Measurements from ENCODE around the gene SHC3.

SHC3 gene

DNA sequence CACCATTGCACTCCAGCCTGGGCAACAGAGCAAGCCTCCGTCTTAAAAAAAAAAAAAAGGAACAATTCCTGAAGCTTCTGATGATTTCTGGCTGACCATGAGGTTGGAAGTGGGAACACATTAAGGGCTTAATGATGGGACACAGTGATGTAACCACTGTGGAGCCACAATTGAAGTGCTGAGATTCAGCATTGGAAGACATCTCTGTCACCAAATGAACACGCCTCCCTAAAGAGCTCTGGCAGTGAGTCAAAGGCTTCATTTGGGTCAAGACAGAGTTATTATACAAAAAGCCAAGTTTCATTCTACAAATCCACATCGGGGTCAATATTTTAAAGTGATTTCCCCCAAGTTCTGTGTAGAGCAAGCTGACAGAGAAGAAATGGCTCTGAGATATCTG is 191.8 kb downstream of the SHC3 start:
- DNase-seq (ENCODE audit: low read depth in 2 of 2), result no peak

DNA sequence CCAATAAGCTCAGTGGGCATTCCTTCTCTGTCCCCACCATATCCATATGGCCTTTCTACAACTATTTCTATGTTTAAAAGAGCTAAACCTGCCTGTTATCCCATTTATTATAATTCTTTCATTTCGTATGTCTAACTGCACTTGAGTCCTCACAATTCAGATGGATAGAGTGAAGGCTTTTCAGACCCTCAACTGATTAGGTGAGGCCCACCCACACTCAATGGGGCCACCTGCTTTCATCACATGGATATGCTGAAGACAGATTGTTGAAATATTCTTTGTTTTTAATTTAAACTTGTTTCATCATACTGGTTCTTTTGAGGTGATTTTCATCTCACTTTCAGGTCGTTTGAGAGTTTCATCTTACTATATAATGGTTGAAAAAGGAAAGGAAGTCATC is 193.0 kb downstream of the SHC3 start:
- no peak for DNase-seq (ENCODE audit: low read depth in 2 of 2)

DNA sequence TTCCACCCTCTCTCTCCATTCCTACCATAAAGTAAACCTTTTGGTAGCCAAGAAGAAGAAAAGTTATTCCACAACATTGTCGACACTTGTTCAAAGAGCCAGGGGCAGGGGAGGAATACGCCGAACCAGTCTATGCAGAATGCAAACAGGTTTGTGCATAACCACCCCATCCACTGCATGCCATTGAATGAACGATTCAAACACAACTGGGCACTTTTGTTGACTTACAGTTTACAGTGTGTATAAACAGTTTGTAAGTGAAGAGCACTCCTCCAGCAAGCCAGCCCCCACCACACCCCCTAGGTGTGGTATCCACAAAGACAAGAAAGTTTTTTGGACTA is 194.1 kb downstream of the SHC3 start:
- DNase-seq (ENCODE audit: low read depth in 2 of 2), result no peak

DNA sequence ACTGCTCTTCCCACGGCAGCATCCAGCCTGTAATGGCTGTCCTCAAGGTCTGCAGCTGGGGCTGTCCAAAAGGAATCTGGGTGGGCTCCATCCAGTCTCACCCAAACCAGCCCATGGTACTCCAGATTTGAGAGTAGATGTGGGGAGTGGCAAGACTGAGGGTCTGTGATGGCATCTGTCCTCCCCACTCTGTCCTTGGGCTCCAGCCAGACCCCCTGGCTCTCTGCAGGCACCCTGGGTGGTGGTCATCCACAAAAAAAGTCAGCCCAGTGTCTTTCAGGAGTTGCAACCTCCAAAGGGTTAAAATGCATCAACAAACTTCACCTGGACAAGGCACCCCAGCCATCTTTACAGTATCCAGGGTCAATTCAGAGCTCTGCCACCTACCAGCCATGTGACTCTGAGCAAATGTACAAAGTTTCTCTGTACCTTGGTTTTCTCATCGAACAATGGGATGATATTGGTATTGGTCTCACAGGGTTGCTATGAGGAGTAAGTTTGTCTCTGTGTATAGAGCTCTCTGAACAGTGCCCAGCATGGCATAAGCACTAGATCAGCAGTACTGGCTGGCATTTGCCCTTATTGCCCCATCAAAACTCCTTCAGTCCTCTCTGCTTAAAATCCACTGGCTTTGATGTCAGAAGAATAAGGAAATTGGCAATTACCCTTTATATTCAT is 194.6 kb downstream of the SHC3 start:
- DNase-seq (ENCODE audit: low read depth in 2 of 2), result no peak

DNA sequence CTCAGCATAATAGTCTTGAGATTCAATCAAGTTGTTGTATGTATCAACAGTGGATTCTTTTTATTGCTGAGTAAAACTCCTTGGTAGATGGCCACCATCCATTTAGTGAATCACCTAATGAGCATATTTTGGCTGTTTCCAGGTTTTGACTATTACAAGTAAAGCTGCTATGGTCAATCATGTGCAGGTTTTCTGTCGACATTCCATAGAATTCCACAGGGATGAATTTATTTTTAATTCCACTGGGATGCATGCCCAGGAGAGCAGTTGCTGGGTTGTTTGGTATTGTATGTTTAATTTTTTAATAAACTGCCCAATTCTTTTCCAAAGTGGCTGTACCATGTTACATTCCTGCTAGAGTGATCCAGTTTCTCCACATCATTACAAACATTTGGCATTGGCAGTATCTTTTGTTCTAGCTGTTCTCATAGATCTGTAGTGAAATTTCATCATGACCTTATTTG is 197.8 kb downstream of the SHC3 start:
- DNase-seq (ENCODE audit: low read depth in 2 of 2), result no peak

DNA sequence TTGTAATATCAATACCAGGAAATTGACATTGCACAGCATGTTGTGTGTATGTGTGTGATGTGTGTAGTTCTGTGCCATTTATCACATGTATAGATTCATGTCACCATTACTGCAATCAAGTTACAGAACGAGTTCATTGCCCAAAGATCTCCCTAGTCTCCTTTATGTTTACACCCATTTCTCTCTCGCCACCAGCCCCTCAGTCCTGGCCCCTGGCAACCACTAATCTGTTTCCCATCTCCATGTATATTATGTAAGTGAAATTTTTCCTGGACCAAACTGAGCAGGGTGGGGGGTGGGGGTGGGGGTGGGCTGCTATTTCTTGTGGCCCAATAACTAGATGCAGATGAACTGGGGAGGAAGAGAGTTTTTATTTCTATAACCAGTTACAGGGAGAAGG is 198.8 kb downstream of the SHC3 start:
- no peak for DNase-seq (ENCODE audit: low read depth in 2 of 2)

DNA sequence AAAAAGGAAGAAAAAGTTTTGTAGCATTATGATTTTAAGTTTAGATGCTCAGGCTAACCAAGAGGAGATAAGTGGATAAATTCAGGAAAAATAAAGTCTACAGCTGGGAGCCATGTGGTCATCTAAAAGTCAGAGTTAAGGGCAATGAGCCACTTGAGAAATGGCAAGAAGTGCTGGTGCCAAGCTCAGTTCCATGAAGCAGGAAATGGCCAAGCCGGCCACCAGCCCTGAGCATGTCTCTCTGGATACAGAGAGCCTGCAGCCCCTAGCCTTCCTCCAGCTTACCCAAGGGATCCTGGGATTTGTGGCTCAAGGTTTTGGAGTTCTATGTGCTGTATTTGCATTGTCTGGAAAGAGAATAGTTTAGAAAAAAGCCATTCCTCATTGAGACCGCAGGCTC is 199.6 kb downstream of the SHC3 start:
- DNase-seq (ENCODE audit: low read depth in 2 of 2), result no peak

DNA sequence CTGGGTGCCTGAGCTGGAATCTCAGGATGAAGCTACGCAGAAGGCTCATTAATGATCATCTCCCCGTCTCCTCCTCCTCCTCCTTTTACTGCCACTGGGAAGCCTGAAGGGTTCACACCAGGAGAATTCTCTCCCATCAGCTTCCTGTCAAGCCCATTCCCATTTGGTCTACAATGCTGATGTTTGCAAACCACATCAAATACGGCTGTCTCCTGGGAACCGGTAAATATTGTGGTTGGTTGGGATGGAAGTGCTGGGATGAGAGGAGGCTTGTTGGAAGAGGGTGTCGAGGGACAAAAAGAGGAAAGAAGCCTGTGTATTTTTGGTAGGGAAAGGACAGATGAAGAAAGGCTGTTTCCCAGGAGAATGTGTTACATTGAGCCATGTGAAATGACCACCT is 200.6 kb downstream of the SHC3 start:
- no peak for DNase-seq (ENCODE audit: low read depth in 2 of 2)

DNA sequence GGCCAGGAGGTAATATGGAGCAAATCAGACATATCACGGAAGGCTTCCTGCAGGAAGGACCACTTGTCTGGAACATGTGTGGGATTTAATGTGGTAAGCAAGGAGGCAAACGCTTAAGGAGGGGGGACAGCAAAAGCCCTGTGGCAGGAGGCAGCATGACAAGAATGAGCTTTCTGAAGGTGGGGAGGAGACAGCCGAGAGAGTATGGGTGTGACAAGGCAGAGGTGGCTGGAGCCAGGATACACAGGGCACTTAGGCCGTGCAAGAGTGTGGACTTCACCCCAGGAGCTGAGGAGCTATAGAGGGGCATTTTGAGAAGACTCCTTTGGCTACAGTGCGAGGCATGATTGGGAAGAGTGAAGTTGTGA is 201.7 kb downstream of the SHC3 start:
- DNase-seq (ENCODE audit: low read depth in 2 of 2), result no peak

DNA sequence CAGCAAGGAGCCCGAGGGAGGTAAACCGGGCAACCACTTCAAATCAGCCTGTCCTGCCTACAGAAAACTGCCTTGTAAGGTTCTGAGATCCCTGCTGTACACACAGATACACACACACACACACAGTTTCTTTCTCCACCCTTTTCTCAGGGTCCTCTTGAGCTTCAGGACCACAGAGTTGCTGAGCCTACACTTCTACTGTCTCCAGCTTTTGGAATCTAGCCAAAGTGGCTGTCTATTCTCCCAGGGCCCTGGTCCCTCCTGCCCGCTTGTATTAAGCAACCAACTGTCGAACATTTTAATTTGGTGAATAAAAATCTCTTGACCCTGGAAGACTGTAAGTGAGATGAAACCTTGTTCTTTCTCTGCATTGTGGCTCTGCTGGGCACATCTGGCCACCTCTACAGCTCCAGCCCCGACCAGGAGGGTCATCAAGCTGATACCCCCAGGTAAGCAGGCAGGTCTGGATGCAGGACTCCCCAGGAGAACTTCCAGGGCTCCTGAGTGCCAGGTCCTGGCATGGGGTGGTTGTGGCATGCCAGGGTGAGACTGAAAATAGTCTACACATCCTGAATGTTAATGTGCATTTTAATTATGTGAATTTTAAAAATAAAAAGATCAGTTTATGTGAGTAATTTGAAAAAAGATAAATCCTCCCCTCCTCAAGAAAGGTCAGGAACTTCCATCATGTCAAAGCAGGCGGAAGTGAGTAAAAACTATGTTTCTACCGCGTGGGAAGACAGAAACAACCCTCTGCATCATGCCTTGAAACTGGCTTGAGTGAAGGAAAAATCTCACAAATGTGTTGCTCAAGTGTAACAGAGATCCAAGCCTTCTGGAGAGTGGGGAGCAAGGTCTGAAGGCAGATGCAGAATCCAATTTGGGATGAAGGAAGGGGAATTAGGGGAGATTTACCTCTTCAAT is 202.4 kb downstream of the SHC3 start:
- DNase-seq (ENCODE audit: low read depth in 2 of 2), result no peak

DNA sequence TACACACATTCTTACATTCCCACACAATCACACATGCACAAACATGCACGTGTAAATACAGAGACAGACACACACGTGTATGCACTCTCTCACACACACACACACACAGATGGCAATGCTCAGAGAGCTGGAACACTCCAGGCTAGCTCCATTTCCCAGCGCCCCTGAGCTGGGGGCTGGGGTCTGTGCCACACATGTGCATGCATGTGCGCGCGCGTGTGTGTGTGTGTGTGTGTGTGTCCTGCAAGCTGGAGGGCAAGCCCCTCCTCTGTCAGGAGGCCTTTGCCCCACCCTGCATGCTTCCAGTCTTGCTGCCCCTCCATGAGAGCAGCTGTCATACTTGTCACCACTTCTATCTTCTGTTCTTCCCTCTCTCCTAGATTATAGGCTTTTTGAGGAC is 204.0 kb downstream of the SHC3 start:
- no peak for DNase-seq (ENCODE audit: low read depth in 2 of 2)

DNA sequence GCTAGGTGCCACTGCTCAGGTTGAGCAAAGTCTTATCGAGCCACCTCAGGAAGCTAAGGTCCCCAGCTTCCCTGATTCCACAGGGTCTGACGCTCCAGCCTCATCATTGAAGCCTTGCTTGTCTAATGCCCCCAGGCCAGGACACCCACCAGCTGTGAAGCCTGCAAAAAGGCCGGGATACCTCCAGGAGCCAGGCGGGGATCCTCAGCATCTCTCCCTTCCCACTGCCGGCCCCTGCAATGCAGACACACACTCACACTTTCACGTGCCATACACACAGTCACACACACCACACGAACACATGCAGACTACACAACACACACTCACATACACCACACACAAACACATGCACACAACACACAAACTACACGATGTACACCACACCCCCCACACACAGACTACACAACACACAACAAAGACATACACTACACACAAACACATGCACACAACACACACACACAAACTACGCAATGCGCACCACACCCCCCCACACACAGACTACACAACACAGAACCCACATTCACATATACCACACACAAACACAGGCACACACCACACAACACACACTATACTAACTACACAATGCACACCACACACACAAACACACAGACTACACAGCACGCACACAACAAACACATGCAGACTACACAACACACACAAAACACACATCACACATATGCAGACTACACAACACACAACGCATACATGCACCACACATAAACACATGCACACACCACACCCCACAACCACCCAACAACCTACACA is 205.2 kb downstream of the SHC3 start:
- no peak for DNase-seq (ENCODE audit: low read depth in 2 of 2)

DNA sequence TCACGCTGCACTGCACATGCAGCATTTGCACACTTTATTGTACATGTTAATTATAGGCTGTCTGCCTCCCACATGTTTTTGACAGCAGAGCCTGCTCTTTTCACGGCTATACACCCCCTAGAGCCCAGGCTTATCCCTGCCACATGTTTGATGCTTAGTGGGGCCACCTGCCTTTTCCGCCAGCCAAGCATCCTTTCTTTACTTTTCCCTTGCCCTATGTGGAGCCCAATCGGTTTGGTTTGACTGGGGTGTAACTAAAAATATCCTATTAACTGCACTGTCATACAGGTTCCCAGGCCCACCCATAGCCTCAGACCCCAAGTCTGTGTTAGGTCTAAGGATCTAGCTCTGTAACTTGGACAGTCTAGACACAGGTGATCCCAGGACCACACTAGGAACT is 206.2 kb downstream of the SHC3 start:
- no peak for DNase-seq (ENCODE audit: low read depth in 2 of 2)

DNA sequence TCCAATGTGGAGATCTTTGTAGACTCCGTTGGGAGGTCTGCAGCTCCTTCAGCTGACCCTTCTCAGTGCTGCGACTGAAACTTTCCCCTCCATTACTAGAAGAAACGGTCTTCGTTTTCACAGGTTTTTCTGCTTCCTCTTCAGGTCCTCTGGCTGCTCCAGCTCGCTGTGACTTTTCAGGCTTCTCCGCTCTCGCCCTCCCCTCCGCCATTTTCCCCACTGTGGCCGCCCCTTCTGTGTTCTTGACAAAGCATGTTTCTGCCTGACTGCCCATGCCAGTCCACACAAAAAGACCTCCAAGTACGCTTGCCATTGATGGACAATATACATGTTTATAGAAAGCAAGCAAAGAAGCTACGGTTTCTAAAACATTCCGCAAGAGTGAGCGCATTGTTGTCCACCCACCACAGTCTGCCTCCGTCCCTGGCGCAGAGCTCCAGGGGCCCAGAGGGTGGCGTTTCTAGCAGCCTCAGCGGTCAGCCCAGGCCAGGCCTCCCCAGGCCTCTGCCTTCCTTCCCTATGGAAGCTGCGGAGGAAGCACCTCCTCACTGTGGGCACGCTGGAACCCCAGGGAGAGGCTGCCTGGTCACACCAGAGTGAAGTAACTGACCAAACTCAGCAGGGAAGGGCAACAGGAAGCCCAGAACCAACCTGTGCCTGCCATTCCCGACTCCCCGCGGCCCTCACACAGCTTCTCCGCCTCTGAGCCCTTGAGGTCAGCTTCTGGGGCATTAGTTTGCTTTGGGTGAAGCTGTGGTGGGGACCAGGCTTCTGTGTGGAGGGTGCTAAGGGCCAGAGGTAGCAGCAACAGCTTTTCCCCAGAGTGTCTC is 207.3 kb downstream of the SHC3 start:
- DNase-seq (ENCODE audit: low read depth in 2 of 2), result no peak

DNA sequence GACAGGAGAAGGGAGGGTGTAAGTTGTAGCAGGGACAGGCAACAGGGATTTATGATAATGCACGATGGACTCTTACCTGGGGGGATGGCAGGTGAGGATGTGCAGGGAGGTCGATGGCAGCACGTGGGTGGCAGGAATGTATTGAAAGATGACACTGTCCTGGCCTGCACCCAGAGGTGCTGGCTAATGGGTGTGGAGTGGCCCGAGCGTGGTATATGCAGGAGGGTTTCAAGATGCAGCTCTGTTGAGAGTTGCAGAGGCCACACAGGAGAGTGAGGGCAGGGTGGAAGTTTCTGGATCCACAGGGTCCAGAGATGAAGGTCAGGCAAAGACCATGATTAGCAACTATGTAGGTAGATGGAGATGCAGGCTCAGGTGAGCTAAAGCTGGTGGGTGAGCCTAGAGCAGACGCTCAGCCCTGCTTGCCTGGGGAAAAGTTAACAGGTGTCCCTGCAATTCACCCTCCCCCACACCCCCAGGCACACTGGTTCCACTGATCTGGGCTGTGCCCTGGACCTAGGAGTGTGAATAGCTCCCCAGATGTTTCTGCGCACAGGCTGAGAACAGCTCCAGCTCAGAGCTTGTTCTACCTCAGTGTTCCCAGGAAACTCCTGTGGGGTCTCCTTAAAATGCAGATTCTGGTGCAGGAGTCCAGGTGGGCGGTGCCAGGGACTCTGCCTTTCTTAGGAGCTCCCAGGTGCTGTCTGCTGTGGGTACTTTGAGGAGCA is 208.8 kb downstream of the SHC3 start:
- DNase-seq (ENCODE audit: low read depth in 2 of 2), result no peak

DNA sequence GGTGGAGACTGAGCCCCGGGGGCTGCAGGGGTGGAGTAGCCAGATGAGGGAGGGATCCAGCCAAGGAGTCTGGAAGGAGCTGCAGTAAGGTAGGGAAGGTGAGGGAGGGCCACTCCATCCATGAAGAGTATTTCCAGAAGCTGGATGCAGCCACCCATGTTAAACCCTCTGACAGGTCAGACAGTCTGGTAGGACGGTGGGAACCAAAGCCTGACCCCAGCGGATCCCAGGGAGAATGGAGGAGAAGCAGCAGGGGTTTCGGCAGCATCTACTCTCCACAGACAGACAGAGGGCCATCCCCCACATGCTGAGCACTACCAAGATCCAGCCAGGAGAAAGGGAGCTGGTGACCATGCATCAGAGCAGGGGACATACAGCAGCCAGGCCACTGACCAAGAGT is 209.8 kb downstream of the SHC3 start:
- DNase-seq (ENCODE audit: low read depth in 2 of 2), result no peak

DNA sequence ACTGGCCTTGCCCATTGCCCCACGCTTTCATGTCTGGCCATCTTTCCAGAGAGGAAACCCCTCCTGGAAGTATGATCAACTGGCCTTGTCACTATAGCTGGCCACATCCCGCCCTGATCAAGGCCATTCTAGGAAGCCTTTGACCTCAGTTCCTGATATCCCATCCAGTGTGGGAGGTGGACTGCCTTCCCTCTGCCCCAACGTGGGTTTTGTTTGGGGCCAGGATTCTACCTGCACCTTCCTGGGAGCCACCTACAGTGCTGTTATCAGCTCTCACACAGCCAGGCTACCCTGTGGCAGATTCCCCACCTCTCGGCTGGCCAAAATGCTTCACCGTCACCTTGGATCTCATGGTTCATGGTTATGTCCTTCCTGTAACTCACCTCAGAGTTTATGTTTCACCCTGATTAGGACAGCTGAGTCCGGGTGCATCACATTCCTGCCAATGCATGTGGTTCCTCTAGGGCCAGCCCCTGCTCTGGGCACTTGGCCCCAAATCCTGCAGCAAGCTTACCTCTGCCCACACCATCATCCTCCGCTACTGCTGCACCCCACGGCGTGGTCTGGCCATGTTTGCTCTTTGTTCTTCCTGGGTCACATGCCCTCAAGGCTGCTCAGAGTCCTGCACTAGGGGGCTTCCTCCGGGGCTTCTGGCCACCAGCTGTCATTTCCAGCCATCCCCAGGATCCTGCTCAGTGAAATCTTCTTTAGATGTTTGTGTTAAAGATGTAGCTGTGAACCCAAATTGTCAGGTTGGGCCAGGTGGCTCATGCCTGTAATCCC is 211.5 kb downstream of the SHC3 start:
- DNase-seq (ENCODE audit: low read depth in 2 of 2), result no peak

DNA sequence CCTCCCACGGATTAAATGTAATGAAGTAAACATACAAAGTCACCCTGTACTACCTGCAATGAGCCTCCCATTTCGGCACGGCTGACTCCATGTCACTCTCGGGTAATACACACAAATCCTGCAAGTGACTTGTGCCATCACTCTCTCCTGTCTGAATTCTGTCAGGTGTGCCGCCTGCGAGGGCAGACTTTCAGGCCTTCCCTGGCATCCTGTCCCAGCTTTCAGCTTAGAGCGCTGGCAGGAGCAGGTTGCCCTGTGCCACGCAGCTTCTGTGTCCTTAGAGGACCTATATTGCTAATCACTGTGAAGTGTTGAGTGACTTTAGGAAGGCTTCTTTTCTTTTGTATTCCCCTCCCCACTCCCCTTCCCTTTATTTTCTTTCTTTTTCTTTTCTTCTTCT is 213.1 kb downstream of the SHC3 start:
- DNase-seq (ENCODE audit: low read depth in 2 of 2), result no peak

DNA sequence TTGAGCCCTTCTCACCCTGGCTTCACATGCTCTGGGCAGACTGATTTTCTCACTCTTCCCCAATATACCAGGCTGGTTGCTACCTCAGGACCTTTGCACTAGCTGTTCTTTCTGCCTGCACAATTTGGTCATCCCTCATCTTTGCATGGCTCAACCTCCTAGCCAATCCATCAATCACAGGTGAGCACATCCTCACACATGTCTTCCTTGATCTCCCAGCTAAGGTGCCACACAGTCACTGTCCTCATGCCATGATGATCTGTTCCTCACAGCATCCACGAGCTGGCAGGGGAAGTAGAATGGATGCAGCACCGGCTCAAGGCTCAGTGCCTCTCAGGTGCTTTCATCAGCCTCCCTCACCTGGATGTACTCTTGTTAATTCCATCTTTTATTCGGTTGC is 218.0 kb downstream of the SHC3 start:
- DNase-seq (ENCODE audit: low read depth in 2 of 2), result no peak

DNA sequence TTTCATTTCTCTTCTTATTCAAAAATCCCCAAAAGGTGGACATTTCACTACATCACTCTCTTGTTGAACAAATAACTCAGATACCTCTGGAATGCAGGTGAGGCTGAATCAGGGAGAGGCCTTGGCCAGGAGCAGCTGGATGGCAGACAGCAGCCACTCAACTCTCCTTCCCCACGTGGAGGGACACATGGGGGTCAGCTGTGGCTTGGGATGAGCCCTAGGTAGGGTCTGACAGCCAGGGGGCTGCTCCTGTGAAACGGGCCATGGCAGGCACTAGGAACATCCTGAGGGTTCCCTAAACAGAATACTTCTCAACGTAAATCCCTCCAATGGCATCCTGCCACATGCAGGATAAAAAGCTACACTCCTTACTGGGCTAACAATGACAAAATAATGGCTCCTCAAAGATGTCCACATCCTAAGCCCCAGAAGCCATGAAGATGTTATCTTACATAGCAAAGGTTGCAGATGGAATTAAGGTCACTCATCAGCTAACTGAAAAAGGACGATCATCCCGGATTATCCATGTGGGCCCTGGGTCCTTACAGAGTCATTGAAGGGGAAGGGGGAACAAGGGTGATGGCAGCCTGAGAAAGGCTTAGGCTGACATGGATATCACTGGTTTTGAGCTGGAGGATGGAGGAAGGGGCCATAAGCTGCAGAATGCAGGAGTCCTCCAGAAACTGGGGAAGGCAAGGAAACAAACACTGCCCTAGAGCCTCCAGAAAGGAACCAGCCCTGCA is 218.7 kb downstream of the SHC3 start:
- no peak for DNase-seq (ENCODE audit: low read depth in 2 of 2)
